Transverse colon (tissue), 4 donors: ENCODE results near the gene SHROOM3. TPM values are rescaled to one million over a fixed set of nuclear protein-coding genes. Genes with fewer than 3 reads are reported as not detected.
A peak's percentile ranks its signal among the peaks of the same experiment; 100 is the strongest.

ENCODE experiments used
- DNase-seq: peaks from one replicate; pipeline ENCODE4 v3.0.0-alpha.2; 2019
- H3K27ac ChIP-seq, 4 donors: fragments of 200-600 bp; sonication (generic); 2 replicates each; pipeline ENCODE4 v1.5.1; 2016 to 2018; ENCODE audit warnings: inconsistent platforms in 4 of 4
- H3K27me3 ChIP-seq: fragments of 200-600 bp; sonication (generic); 2 replicates; pipeline ENCODE4 v1.5.1; 2017; ENCODE audit warnings: inconsistent platforms
- H3K36me3 ChIP-seq, 4 donors: fragments of 200-600 bp; sonication (generic); 2 replicates each; pipeline ENCODE4 v1.5.1; 2017 to 2019; ENCODE audit warnings: inconsistent platforms in 4 of 4
- H3K4me1 ChIP-seq, 4 donors: fragments of 200-600 bp; sonication (generic); 2 replicates each; pipeline ENCODE4 v1.5.1; 2017 to 2020; ENCODE audit warnings: inconsistent platforms in 4 of 4
- H3K4me3 ChIP-seq, 4 donors: fragments of 200-600 bp; sonication (generic); 1 replicate in 1 of 4; 2 replicates in 3 of 4; pipeline versions ENCODE4 v1.5.1 to v1.6.1; 2017 to 2019; ENCODE audit warnings: inconsistent platforms in 4 of 4
- H3K9me3 ChIP-seq, 2 donors: fragments of 200-600 bp; sonication (generic); 2 replicates each; pipeline ENCODE4 v1.5.1; 2017 to 2019; ENCODE audit warnings: inconsistent platforms in 2 of 2
- EP300 ChIP-seq: sonication (generic); formaldehyde crosslinking; IDR thresholded peaks from one replicate; pipeline ENCODE4 v1.6.1; 2017; ENCODE audit warnings: antibody characterized with exemption, low read depth
- POLR2A ChIP-seq: fragments of 450-650 bp; IDR thresholded peaks from one replicate; pipeline ENCODE4 v1.6.1; 2016; ENCODE audit warnings: antibody characterized with exemption, mild to moderate bottlenecking, moderate library complexity
- POLR2AphosphoS5 ChIP-seq, 3 donors: sonication (generic); formaldehyde crosslinking; IDR thresholded peaks; one replicate each; pipeline ENCODE4 v1.6.1; 2016; ENCODE audit warnings: antibody characterized with exemption in 3 of 3
- WGBS, 2 donors: methylation state at CpG; one replicate each; pipeline ENCODE4 v1.1.5; 2018; ENCODE audit warnings: low coverage in 1 of 2; 5-methylcytosine and 5-hydroxymethylcytosine counted together
- in situ Hi-C, 4 donors: fragments of 200-750 bp; cut with MboI; loops; one replicate each; pipeline versions ENCODE4 v1.15.0 to v1.15.1; 2017; ENCODE audit warnings: low sequenced_read_pairs in 3 of 4, low pct_ligation_motif_present in 1 of 4, low pct_unique_long_range_greater_than_20kb in 1 of 4
- intact Hi-C: fragments of 100-400 bp; cut with DNase I; formaldehyde crosslinking; loops from one replicate; pipeline ENCODE4 v1.15.1; 2023; ENCODE audit warnings: low total_unique reads
- total RNA-seq, 4 donors: library from RNA; depleted of rRNA; stranded (reverse); fragments of >200 nt; gene quantifications; one replicate each; pipeline ENCODE4 v1.1.0, GENCODE V29; 2016
- TF ChIP-seq, protein P1 (sequence below), 5 experiments: fragments of 200-600 bp in 3 of 5; fragments of 450-650 bp in 2 of 5; sonication (generic) in 3 of 5; IDR thresholded peaks; 1 replicate in 2 of 5; 2 replicates in 3 of 5; pipeline ENCODE4 v1.5.1; 2016 to 2017; ENCODE audit warnings: antibody characterized with exemption in 5 of 5, inconsistent platforms in 3 of 5, mild to moderate bottlenecking in 2 of 5, moderate library complexity in 1 of 5

Gene SHROOM3
- total RNA-seq, 4 donors from 2014 or later = 182 to 456 (median 437) TPM

DNA sequence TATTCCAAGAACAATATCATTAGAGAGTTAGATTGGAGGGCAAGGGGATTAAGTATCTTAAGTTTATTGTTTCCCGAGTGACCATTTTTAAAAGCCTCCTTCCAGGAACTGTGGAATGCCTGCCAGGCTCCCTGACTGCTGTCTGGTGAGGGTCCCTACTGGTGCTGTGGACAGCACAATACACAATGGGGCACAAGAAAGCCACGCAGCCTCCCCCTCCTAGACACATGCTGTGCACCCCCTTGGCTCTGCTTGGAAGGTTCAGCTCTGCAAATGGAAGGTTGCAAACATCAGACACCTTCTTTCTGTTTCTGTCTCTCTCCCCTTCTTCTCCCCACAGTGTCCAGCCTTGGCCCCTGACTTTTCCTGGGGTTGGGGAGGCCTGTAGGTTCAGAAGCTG lies 153.2 kb downstream of the SHROOM3 start:
- H3K36me3 ChIP-seq = no peaks in the 10 kb centered on the region
- intact Hi-C loops = no loop called here
- peak overlapping the region in 2 of 4 donors; percentile 40 to 53 for H3K4me3 ChIP-seq
- WGBS, 2 donors = 71 to 80% methylated on average over 1 to 2 of the region's 2 CpGs
- in situ Hi-C loops = no loop called here
- TF ChIP-seq POLR2AphosphoS5 (IDR thresholded peaks at IDR 0.05) = no peak
- TF ChIP-seq EP300 = no peak
- TF ChIP-seq, protein P1, sequence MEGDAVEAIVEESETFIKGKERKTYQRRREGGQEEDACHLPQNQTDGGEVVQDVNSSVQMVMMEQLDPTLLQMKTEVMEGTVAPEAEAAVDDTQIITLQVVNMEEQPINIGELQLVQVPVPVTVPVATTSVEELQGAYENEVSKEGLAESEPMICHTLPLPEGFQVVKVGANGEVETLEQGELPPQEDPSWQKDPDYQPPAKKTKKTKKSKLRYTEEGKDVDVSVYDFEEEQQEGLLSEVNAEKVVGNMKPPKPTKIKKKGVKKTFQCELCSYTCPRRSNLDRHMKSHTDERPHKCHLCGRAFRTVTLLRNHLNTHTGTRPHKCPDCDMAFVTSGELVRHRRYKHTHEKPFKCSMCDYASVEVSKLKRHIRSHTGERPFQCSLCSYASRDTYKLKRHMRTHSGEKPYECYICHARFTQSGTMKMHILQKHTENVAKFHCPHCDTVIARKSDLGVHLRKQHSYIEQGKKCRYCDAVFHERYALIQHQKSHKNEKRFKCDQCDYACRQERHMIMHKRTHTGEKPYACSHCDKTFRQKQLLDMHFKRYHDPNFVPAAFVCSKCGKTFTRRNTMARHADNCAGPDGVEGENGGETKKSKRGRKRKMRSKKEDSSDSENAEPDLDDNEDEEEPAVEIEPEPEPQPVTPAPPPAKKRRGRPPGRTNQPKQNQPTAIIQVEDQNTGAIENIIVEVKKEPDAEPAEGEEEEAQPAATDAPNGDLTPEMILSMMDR (IDR thresholded peaks at IDR 0.05) = no peak
- TF ChIP-seq POLR2A = no peak
- no peaks in the 10 kb centered on the region for H3K27me3 ChIP-seq
- no peak for DNase-seq
- no peaks in the 10 kb centered on the region for H3K9me3 ChIP-seq
- H3K27ac ChIP-seq = peak overlapping the region; percentile 73 to 85 (median 85)
- H3K4me1 ChIP-seq = peaks cover 10 to 66% (median 40%) of the 10 kb centered on the region in 4 donors

DNA sequence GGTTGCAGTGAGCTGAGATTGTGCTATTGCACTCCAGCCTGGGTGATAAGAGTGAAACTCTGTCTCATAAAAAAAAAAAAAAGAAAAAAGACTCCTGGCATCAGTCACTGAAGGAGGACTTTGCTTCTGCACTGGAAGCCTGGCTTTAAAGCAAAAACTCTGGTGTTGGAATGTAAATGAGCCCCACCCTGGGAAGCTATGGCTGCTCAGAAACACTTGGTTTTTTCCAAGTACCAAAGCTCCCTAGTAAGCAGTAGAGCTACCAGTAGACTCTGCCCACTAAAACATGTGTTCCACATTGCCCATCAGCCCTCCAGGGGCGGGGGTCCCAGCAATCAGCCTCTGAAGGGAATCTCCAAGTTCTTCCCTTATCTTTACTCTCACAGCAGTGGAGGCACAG lies 154.4 kb downstream of the SHROOM3 start:
- Histone ChIP-seq H3K27me3 (no peaks in the 10 kb centered on the region), H3K27ac (peak overlapping the region; percentile 73 to 85 (median 85)), H3K36me3 (no peaks in the 10 kb centered on the region), H3K9me3 (no peaks in the 10 kb centered on the region), H3K4me3 (peak overlapping the region in 1 of 4 donors; percentile 23), H3K4me1 (peaks cover 10 to 65% (median 46%) of the 10 kb centered on the region in 4 donors)
- in situ Hi-C loops = no loop called here
- DNase-seq = peak; percentile 51
- TF ChIP-seq, protein P1 (IDR thresholded peaks at IDR 0.05) = no peak
- peak in 2 of 3 donors; percentile 27 to 64 for TF ChIP-seq POLR2AphosphoS5 (IDR thresholded peaks at IDR 0.05)
- intact Hi-C loops = no loop called here
- WGBS, 2 donors = 5 to 25% methylated on average over 1 of the region's 1 CpG

DNA sequence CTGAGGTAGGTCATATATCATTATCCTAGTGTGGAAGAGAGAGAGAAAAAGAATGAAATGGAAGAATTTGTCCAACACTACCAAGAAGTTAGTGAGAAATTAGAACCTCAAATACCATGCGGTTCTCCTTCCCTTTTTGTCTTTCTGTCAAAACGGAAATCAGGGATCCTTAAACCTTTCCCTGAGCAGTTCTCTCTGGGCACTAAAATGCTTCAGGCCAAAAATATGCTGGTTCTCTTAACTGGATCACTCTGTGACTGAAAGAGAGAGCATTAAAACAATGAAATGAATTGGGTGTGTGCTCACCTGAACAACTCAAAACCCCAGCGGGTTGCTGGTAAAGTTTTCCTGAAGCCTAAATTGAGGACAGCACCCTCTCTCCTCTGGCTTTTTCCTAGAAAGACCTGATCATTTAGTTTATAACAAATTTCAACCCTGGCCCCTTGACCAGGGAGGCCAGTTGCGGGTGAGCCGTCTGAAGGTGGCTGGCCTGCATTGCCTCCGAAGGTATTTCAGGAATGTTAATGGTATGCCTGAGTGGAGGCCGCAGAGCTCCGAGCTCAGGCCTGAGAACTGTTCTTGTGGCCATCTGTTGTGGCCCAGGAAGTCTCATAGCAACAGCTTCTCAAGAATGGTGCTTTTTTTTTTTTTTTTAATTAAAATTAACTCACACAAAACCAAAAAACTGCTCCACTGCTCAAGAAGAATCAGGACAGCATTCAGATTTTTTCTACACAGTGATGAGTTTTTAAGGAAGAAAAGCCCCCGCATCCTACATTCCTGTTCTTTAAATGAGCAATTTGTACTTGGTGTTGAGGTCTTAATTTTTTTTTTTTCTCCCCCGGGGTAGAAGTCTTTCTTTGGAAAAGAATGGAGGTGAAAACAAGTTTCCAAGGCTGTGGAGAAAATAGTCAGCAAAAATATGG lies 155.1 kb downstream of the SHROOM3 start:
- 42% methylated on average over 7 to 10 of the region's 10 CpGs for WGBS, 2 donors
- intact Hi-C loops (no loop called here), in situ Hi-C loops (no loop called here)
- H3K9me3 ChIP-seq = no peaks in the 10 kb centered on the region
- no peaks in the 10 kb centered on the region for H3K27me3 ChIP-seq
- no peaks in the 10 kb centered on the region for H3K36me3 ChIP-seq
- peak overlapping the region; percentile 73 to 85 (median 85) for H3K27ac ChIP-seq
- peaks cover 10 to 65% (median 47%) of the 10 kb centered on the region in 4 donors for H3K4me1 ChIP-seq
- peak overlapping the region in 1 of 4 donors; percentile 23 for H3K4me3 ChIP-seq
- TF ChIP-seq EP300 = no peak
- TF ChIP-seq, protein P1 (IDR thresholded peaks at IDR 0.05) = no peak
- TF ChIP-seq POLR2A = peak; percentile 3
- no peak for TF ChIP-seq POLR2AphosphoS5 (IDR thresholded peaks at IDR 0.05)
- peak; percentile 51 for DNase-seq

GRCh38 chr4:76590798-76591281 lies 155.8 kb downstream of the SHROOM3 start:
- TF ChIP-seq, protein P1 (IDR thresholded peaks at IDR 0.05) = no peak
- TF ChIP-seq POLR2A (no peak), EP300 (no peak), POLR2AphosphoS5 (IDR thresholded peaks at IDR 0.05) (no peak)
- intact Hi-C loops (no loop called here), in situ Hi-C loops (no loop called here)
- no peak for DNase-seq
- WGBS, 2 donors = 55 to 65% methylated on average over 6 of the region's 6 CpGs
- H3K4me1 ChIP-seq = peaks cover 11 to 67% (median 50%) of the 10 kb centered on the region in 4 donors
- H3K27me3 ChIP-seq = no peaks in the 10 kb centered on the region
- no peaks in the 10 kb centered on the region for H3K9me3 ChIP-seq
- H3K36me3 ChIP-seq = no peaks in the 10 kb centered on the region
- no peak overlapping the region for H3K4me3 ChIP-seq
- peak overlapping the region; percentile 73 to 85 (median 85) for H3K27ac ChIP-seq
